Measurements from ENCODE around the gene CLTC.
"Not testable (repeated sequence)": the region's sequence is repeated elsewhere in the genome, so short reads cannot be mapped to it uniquely, and the experiment has no call there.

Gene CLTC

GRCh38 chr17:59634632-59635541, 15.2 kb downstream of the CLTC start:
- DNase-seq = no peak

- DNase-seq = no peak
Observed at GRCh38 chr17:59637611-59638310, 18.1 kb downstream of the CLTC start.

GRCh38 chr17:59638553-59638952, 18.9 kb downstream of the CLTC start:
- DNase-seq = no peak

DNA sequence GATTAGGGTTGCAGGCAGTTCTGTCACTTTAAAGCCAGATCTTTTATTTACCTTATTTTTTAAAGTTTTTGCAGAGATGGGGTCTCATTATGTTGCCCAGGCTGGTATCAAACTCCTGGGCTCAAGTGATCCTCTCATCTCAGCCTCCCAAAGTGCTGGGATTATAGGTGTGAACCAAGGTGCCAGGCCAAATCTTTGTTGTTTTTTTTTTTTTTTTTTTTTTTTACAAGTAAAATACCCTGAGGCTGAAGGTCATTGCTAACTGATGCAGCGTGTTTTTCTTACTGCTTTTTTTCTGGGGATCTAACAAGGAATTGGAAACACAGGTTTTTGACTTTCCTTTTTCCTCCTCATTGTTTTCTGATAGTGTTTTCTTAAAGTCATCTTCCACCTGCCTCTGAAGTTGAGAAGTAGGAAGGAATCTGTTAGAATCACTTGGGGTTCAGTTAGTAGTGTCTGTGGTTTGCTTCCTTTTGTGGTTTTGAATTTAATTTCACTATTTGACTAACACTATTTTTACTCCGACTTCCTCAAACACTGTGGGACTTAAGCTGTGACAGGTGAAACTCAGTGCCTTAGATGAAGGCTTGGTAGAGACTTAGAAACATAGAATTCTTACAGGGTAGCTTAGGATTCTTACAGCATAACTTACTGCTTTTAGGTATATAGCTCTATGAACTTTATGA, 22.2 kb downstream of the CLTC start:
- no peak for DNase-seq

DNA sequence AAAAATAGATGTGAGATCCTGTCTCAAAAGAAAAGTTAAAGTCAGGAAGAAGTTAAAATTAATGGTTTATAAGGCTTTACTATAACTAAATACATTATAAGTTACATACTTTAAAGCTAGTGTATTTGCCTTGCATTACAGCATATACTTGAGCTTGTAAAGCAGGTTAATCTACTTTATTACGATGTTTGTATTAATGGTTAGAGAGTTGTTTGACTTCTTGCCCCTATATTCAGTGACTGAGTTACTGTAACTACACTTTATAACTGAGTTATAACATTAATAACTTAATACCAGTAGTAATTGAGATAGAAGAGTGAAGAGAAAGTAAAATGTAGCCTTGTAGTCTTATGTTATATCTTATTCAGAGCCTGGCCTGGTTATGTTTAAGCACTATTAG, 22.9 kb downstream of the CLTC start:
- no peak for DNase-seq

DNA sequence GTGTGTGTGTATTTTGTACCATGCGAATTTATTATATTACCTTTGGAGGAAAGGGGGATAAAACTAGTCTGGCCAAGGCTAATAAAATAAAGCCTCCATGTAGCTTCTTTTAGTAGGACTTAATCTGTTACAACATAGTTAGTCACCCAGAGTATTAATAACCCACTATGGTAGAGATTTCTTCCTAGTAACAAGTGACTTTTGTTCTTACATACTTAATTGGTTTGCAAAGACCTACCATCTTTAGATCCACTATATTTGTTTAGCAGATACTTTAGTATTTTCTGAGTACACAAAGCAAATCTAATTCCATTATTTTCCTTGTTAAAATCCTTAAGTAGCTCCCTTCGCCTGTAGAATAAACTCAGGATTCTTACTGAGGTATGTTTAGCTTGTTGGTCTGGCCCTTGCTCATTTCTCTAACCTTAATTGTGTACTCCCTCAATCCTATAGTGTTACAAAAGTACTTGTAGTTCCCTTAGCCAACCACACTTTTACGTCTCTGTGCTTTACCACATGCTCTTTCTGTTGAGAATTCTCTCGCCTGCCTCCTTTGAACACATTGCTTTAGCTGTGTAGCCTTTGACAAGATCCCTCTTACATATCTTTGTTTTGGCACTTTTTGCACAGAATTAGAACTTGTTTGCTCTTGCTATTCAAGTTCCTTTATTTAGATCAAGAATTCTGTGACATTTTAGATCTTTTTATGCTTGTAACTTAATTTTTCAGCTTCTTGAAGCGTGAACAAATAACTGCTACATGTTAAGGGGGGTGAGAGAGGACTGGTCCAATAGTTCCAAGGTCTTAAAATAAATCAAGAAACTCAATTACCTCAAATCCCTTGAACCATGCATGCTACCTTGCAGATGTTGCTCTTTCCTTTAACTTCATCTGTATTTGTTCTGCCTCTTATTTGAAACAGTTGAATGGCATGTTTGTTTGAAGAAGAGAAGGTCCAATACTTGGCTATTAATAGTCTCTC, 23.8 kb downstream of the CLTC start:
- DNase-seq = no peak

- DNase-seq = no peak
Observed at GRCh38 chr17:59647288-59647687, 27.6 kb downstream of the CLTC start.

GRCh38 chr17:59649886-59650285, 30.2 kb downstream of the CLTC start:
- no peak for DNase-seq

DNA sequence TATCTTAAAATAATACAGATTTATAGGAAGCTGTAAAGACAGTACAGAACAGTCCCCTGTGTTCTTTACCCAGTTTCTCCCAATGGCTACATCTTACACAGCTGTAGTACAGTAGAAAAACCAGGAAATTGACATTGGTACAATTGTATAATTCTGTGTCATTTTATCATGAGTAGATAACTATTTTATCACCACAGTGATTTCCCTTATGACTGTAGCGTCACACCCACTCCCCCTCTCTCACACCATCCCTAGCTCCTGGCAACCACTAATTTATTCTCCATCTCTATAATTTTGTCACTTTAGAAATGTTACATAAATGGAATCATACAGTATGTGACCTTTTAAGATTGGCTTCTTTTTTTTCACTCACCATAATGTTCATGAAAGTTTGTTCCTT, 30.9 kb downstream of the CLTC start:
- no peak for DNase-seq

- DNase-seq = no peak
Observed at GRCh38 chr17:59651346-59651745, 31.7 kb downstream of the CLTC start.

DNA sequence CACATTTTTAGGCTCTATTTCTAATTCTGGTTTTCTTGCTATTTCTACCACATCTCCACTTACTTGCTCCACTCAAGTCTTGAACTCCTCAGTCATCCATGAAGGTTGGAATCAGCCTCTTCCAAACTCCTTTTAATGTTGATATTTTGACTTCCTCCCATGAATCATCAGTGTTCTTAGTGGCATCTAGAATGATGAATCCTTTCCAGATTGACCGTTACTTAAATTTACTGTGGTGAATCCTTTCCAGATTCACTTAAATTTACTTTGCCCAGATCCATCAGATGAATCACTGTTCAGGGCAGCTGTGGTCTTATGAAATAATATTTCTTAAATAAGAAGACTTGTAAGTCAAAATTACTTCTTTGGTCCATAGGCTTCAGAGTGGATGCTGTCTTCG, 32.4 kb downstream of the CLTC start:
- DNase-seq = no peak

DNA sequence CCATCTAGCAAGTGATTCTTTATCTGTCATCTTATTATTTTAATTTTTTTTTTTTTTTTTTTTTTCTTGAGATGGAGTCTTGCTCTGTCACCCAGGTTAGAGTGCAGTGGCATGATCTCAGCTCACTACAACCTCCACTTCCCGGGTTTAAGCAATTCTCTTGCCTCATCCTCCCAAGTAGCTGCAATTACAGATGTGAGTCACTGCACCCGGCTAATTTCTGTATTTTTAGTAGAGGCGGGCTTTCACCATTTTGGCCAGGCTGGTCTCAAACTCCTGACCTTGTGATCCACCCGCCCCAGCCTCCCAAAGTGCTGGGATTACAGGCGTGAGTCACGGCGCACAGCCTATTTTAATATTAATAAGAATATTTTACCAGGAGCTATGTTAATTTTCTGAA, 36.9 kb downstream of the CLTC start:
- DNase-seq = not testable (repeated sequence)

GRCh38 chr17:59666235-59666634, 46.5 kb downstream of the CLTC start:
- DNase-seq = no peak

GRCh38 chr17:59668816-59669215, 49.1 kb downstream of the CLTC start:
- DNase-seq = no peak

DNA sequence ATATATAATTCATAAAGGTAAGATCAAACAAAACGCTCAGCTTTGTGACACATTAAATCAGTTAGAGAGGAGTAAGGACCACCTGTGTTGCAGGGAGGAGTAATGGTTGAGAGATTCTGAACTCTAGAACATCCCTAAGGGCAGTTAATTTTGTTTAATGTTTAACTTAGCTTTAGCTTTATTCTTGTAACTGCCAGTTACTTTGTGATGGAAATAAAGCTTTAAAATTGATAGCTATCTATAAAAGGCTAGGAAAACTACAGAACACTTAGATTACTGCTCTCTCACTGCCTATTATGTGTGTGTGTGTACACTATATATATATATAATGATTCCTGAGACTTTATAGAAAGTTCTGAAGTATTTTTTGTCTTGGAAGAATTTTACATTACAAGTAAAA, 49.7 kb downstream of the CLTC start:
- DNase-seq = no peak

DNA sequence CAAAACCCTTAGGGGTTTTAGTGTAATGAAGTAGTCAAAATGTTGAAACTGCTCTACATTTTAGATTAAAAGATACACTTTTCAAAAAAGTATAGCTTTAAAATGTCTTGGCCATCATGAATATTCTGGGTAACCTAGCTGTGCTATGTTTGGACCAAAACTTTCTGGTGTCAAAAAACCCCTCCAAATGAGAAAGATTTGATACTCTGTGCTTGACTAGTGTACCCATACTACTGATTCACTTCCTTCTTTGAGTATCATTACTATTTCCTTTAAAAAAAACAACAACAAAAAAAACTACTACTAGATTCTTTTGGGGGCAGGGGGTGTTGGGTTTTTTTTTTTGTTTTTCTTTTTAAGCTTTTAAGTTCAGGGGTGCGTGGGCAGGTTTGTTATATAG, 50.2 kb downstream of the CLTC start:
- DNase-seq = no peak

GRCh38 chr17:59671386-59671785, 51.7 kb downstream of the CLTC start:
- no peak for DNase-seq

DNA sequence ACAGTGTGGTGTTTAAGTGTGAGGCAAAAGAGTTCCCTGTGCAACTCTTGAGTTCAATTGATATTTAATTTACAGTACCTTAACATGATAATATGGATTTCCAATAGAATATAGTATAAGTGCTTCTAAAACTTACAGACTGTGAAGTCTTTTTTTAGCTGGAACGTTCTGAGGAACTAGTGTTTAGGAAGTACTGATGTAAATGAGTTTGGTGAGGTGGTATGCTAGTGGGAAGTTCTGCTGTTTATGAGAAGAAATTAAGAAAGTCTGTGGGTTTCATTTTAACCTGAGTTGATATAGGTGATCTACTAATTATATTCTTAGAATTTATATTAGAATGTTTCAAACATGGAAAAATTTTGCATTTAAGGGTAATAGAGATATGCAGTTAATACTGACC, 55.5 kb downstream of the CLTC start:
- no peak for DNase-seq

GRCh38 chr17:59676716-59677115, 57.0 kb downstream of the CLTC start:
- DNase-seq = no peak

DNA sequence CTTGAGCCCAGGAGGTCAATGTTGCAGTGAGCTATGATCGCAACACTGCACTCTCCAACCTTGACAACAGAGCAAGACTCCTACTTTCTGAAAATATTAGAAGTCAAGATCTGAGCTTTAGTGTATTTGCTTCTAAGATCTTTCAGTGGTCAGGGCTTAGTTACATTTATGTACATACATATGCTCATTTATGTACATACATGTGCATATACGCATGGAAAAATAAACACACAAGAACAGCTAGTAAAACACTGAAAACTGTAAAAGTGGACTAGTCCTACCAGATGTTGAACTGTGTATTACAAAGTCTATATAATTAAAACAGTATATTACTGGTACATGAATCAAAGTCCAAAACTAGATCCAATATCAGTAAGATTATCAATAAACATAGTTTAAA, 59.2 kb downstream of the CLTC start:
- DNase-seq = no peak

- no peak for DNase-seq
Observed at GRCh38 chr17:59680314-59680713, 60.6 kb downstream of the CLTC start.

- DNase-seq = no peak
Observed at GRCh38 chr17:59683283-59683682, 63.6 kb downstream of the CLTC start.

GRCh38 chr17:59684967-59685366, 65.3 kb downstream of the CLTC start:
- DNase-seq = no peak

All from activated T-cell treated with anti-CD3 and anti-CD28 coated beads, Interleukin-2, amount 50 U/mL, for 1 hour (primary cell).